HEK293 (cell line): ENCODE data around the gene EEF1AKMT3.

Experiments
- GFI1B ChIP-seq: fragments of 450-650 bp; formaldehyde crosslinking; IDR thresholded peaks from 2 replicates; pipeline ENCODE4 v1.5.1; 2016; ENCODE audit warnings: missing biosample characterization, missing genetic modification characterization
- GLIS1 ChIP-seq: fragments of 450-650 bp; formaldehyde crosslinking; IDR thresholded peaks from 2 replicates; pipeline ENCODE4 v1.5.1; 2016; ENCODE audit warnings: missing biosample characterization, missing genetic modification characterization
- HOXA7 ChIP-seq: sonication (generic); formaldehyde crosslinking; IDR thresholded peaks from 2 replicates; pipeline ENCODE4 v1.8.1; 2022; ENCODE audit warnings: missing genetic modification reagents, borderline replicate concordance
- INSM2 ChIP-seq: fragments of 450-650 bp; formaldehyde crosslinking; IDR thresholded peaks from 2 replicates; pipeline ENCODE4 v1.5.1; 2016; ENCODE audit warnings: missing biosample characterization, missing genetic modification characterization
- KLF1 ChIP-seq: fragments of 450-650 bp; formaldehyde crosslinking; IDR thresholded peaks from 2 replicates; pipeline ENCODE4 v1.5.1; 2016; ENCODE audit warnings: missing biosample characterization, missing genetic modification characterization
- KLF17 ChIP-seq: fragments of 450-650 bp; formaldehyde crosslinking; IDR thresholded peaks from 2 replicates; pipeline ENCODE4 v1.5.1; 2016; ENCODE audit warnings: missing biosample characterization, missing genetic modification characterization
- KLF7 ChIP-seq: fragments of 450-650 bp; formaldehyde crosslinking; IDR thresholded peaks from 2 replicates; pipeline ENCODE4 v1.5.1; 2016; ENCODE audit warnings: missing biosample characterization, missing genetic modification characterization, borderline replicate concordance
- SCRT1 ChIP-seq: fragments of 450-650 bp; formaldehyde crosslinking; IDR thresholded peaks from 2 replicates; pipeline ENCODE4 v1.5.1; 2016; ENCODE audit warnings: missing biosample characterization, missing genetic modification characterization, borderline replicate concordance
- SP7 ChIP-seq: fragments of 450-650 bp; formaldehyde crosslinking; IDR thresholded peaks from 2 replicates; pipeline ENCODE4 v1.5.1; 2016; ENCODE audit warnings: missing biosample characterization, missing genetic modification characterization
- ZBTB7A ChIP-seq: fragments of 450-650 bp; formaldehyde crosslinking; IDR thresholded peaks from 2 replicates; pipeline ENCODE4 v1.5.1; 2016; ENCODE audit warnings: low read depth, missing biosample characterization, missing genetic modification characterization
- ZBTB8A ChIP-seq: fragments of 450-650 bp; formaldehyde crosslinking; IDR thresholded peaks from 2 replicates; pipeline ENCODE4 v1.5.1; 2016; ENCODE audit warnings: missing biosample characterization, missing genetic modification characterization
- ZFHX2 ChIP-seq: fragments of 450-650 bp; formaldehyde crosslinking; conservative IDR thresholded peaks from 2 replicates; pipeline ENCODE4 v1.5.1; 2016; ENCODE audit warnings: missing biosample characterization, missing genetic modification characterization
- ZFP3 ChIP-seq: fragments of 450-650 bp; formaldehyde crosslinking; IDR thresholded peaks from 2 replicates; pipeline ENCODE4 v1.5.1; 2016; ENCODE audit warnings: low read depth, missing biosample characterization, missing genetic modification characterization
- ZFP37 ChIP-seq: fragments of 450-650 bp; formaldehyde crosslinking; IDR thresholded peaks from 2 replicates; pipeline ENCODE4 v1.5.1; 2016; ENCODE audit warnings: missing biosample characterization, missing genetic modification characterization
- ZNF114 ChIP-seq: fragments of 450-650 bp; formaldehyde crosslinking; IDR thresholded peaks from 2 replicates; pipeline ENCODE4 v1.5.0; 2017; ENCODE audit warnings: missing biosample characterization, missing genetic modification characterization
- ZNF121 ChIP-seq: fragments of 450-650 bp; formaldehyde crosslinking; IDR thresholded peaks from 2 replicates; pipeline ENCODE4 v1.5.1; 2016; ENCODE audit warnings: missing biosample characterization, missing genetic modification characterization
- ZNF155 ChIP-seq: fragments of 450-650 bp; formaldehyde crosslinking; IDR thresholded peaks from 2 replicates; pipeline ENCODE4 v1.5.1; 2016; ENCODE audit warnings: missing biosample characterization, missing genetic modification characterization
- ZNF16 ChIP-seq: fragments of 450-650 bp; formaldehyde crosslinking; IDR thresholded peaks from 2 replicates; pipeline ENCODE4 v1.5.1; 2016; ENCODE audit warnings: low read depth, missing biosample characterization, missing genetic modification characterization
- ZNF2 ChIP-seq: fragments of 450-650 bp; formaldehyde crosslinking; IDR thresholded peaks from 2 replicates; pipeline ENCODE4 v1.5.1; 2016; ENCODE audit warnings: missing biosample characterization, missing genetic modification characterization
- ZNF214 ChIP-seq: fragments of 450-650 bp; formaldehyde crosslinking; IDR thresholded peaks from 2 replicates; pipeline ENCODE4 v1.5.1; 2017; ENCODE audit warnings: missing biosample characterization, mild to moderate bottlenecking, missing genetic modification characterization, borderline replicate concordance
- ZNF239 ChIP-seq: fragments of 450-650 bp; formaldehyde crosslinking; IDR thresholded peaks from 2 replicates; pipeline ENCODE4 v1.5.1; 2016; ENCODE audit warnings: missing biosample characterization, missing genetic modification characterization
- ZNF311 ChIP-seq: fragments of 450-650 bp; formaldehyde crosslinking; IDR thresholded peaks from 2 replicates; pipeline ENCODE4 v1.5.1; 2017; ENCODE audit warnings: missing biosample characterization, missing genetic modification characterization, borderline replicate concordance
- ZNF354C ChIP-seq: fragments of 450-650 bp; formaldehyde crosslinking; IDR thresholded peaks from 2 replicates; pipeline ENCODE4 v1.5.1; 2016; ENCODE audit warnings: missing biosample characterization, missing genetic modification characterization, low read depth, borderline replicate concordance
- ZNF433 ChIP-seq: fragments of 450-650 bp; formaldehyde crosslinking; IDR thresholded peaks from 2 replicates; pipeline ENCODE4 v1.5.1; 2016; ENCODE audit warnings: missing biosample characterization, missing genetic modification characterization, low read depth
- ZNF521 ChIP-seq: fragments of 450-650 bp; formaldehyde crosslinking; IDR thresholded peaks from 2 replicates; pipeline ENCODE4 v1.5.1; 2017; ENCODE audit warnings: missing biosample characterization, mild to moderate bottlenecking, missing genetic modification characterization
- ZNF561 ChIP-seq: fragments of 450-650 bp; IDR thresholded peaks from 2 replicates; pipeline ENCODE4 v1.5.1; 2018; ENCODE audit warnings: missing biosample characterization, missing genetic modification characterization, borderline replicate concordance
- ZNF621 ChIP-seq: fragments of 450-650 bp; formaldehyde crosslinking; IDR thresholded peaks from 2 replicates; pipeline ENCODE4 v1.5.1; 2017; ENCODE audit warnings: missing biosample characterization, missing genetic modification characterization
- ZNF626 ChIP-seq: fragments of 450-650 bp; sonication (Bioruptor Pico); formaldehyde crosslinking; IDR thresholded peaks from 2 replicates; pipeline ENCODE4 v1.5.1; 2018; ENCODE audit warnings: missing biosample characterization, missing genetic modification characterization, inconsistent platforms
- ZNF658 ChIP-seq: fragments of 450-650 bp; formaldehyde crosslinking; IDR thresholded peaks from 2 replicates; pipeline ENCODE4; 2016; ENCODE audit warnings: missing biosample characterization, missing genetic modification characterization
- ZNF747 ChIP-seq: fragments of 450-650 bp; formaldehyde crosslinking; IDR thresholded peaks from 2 replicates; pipeline ENCODE4 v1.5.1; 2016; ENCODE audit warnings: missing biosample characterization, missing genetic modification characterization
- ZNF792 ChIP-seq: fragments of 450-650 bp; formaldehyde crosslinking; IDR thresholded peaks from 2 replicates; pipeline ENCODE4 v1.5.1; 2016; ENCODE audit warnings: missing biosample characterization, missing genetic modification characterization
- ZNF843 ChIP-seq: fragments of 450-650 bp; formaldehyde crosslinking; IDR thresholded peaks from 2 replicates; pipeline ENCODE4 v1.5.1; 2016; ENCODE audit warnings: missing biosample characterization, missing genetic modification characterization
- ZSCAN30 ChIP-seq: fragments of 450-650 bp; IDR thresholded peaks from 2 replicates; pipeline ENCODE4 v1.5.1; 2018; ENCODE audit warnings: missing biosample characterization, mild to moderate bottlenecking, missing genetic modification characterization, moderate library complexity
- TF ChIP-seq, protein P1 (sequence below): fragments of 450-650 bp; formaldehyde crosslinking; IDR thresholded peaks from 2 replicates; pipeline ENCODE4 v1.5.1; 2016; ENCODE audit warnings: missing biosample characterization, missing genetic modification characterization
- TF ChIP-seq, protein P2 (sequence below): fragments of 450-650 bp; formaldehyde crosslinking; IDR thresholded peaks from 2 replicates; pipeline ENCODE4 v1.5.1; 2016; ENCODE audit warnings: missing biosample characterization, missing genetic modification characterization
- TF ChIP-seq, protein P3 (sequence below): fragments of 450-650 bp; formaldehyde crosslinking; IDR thresholded peaks from 2 replicates; pipeline ENCODE4 v1.5.1; 2017; ENCODE audit warnings: missing biosample characterization, missing genetic modification characterization

The EEF1AKMT3 gene

DNA sequence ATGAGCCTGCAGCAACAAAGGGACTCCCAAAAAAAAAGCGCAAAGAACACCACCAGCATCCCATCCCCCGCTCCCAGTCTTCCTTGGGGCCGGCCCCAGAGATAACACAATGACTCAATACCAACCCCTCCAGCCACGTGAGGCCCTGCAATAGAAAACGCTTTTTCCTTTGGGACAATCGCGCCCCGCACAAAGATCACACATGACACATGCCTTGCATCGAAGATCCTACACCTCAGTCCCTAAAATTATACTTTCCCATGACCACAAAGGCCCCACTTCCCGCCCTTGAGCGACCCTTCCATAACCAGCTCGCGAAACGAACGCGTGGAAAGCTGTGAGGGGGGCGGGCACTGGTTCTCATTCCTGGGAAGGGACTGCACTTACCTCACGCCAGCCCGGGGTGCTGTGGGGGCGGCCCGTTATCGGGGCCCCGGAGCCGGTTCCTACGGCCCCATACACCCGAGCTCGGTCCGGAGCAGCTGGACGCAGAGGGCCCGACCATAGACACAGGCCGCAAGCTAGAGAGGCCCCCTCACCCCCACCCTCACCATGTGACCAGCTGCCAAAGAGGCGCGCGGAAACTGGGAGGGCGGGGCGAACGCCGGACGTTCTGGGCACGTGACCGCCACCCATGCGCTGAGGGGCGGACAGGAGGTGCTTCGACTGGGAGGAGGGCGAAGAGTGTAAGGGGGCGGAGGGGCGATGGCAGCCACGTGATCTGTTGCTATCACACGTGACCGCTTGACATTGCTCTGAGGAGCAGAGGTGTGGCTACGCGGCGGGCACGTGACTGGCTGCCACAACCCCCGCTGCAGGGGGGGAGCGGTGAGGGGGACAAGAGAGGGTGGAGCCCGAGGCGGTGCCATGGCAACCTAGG is 20.4 kb upstream of the EEF1AKMT3 start, which contains the start of gene CDK4 (continued):
- TF ChIP-seq, protein P1, sequence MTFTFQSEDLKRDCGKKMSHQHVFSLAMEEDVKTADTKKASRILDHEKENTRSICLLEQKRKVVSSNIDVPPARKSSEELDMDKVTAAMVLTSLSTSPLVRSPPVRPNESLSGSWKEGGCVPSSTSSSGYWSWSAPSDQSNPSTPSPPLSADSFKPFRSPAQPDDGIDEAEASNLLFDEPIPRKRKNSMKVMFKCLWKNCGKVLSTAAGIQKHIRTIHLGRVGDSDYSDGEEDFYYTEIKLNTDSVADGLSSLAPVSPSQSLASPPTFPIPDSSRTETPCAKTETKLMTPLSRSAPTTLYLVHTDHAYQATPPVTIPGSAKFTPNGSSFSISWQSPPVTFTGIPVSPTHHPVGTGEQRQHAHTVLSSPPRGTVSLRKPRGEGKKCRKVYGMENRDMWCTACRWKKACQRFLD = no peak
- TF ChIP-seq ZNF239 (tag by site-specific recombination) = no peak
- TF ChIP-seq ZNF843 = peak; percentile 74; the same call in 1 of the 2 replicates
- no peak for TF ChIP-seq ZNF626
- peak; percentile 66 for TF ChIP-seq ZBTB8A (tag by site-specific recombination)
- TF ChIP-seq ZNF121 (tag by site-specific recombination) = no peak
- TF ChIP-seq ZNF311 (tag by site-specific recombination) = no peak
- TF ChIP-seq SCRT1 (tag by site-specific recombination) = no peak
- no peak for TF ChIP-seq ZNF747 (tag by site-specific recombination)
- no peak for TF ChIP-seq ZNF114 (tag by site-specific recombination)
- no peak for TF ChIP-seq ZNF155 (tag by site-specific recombination)
- no peak; the same call in 1 of the 2 replicates for TF ChIP-seq INSM2 (tag by site-specific recombination)
- no peak for TF ChIP-seq ZNF354C (tag by site-specific recombination)
- TF ChIP-seq ZBTB7A (tag by site-specific recombination) = peak; percentile 91
- no peak for TF ChIP-seq ZNF214 (tag by site-specific recombination)
- no peak for TF ChIP-seq ZFP3
- peak; percentile 97 for TF ChIP-seq ZFHX2 (tag by site-specific recombination)
- peak; percentile 78 for TF ChIP-seq ZSCAN30 (tag by site-specific recombination)
- TF ChIP-seq KLF17 (tag by site-specific recombination) = peak; percentile 82
- no peak for TF ChIP-seq ZNF658 (tag by site-specific recombination)
- peak; percentile 98 for TF ChIP-seq KLF1 (tag by site-specific recombination)
- no peak for TF ChIP-seq ZNF433
- no peak for TF ChIP-seq ZNF792 (tag by site-specific recombination)
- TF ChIP-seq, protein P2, sequence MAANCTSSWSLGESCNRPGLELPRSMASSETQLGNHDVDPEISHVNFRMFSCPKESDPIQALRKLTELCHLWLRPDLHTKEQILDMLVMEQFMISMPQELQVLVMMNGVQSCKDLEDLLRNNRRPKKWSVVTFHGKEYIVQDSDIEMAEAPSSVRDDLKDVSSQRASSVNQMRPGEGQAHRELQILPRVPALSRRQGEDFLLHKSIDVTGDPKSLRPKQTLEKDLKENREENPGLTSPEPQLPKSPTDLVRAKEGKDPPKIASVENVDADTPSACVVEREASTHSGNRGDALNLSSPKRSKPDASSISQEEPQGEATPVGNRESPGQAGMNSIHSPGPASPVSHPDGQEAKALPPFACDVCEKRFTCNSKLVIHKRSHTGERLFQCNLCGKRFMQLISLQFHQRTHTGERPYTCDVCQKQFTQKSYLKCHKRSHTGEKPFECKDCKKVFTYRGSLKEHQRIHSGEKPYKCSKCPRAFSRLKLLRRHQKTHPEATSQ = no peak
- TF ChIP-seq GLIS1 (tag by site-specific recombination) = peak; percentile 99
- TF ChIP-seq ZNF561 = peak; percentile 93; the same call in 1 of the 2 replicates
- peak; percentile 89 for TF ChIP-seq SP7 (tag by site-specific recombination)
- TF ChIP-seq ZNF2 = peak; percentile 79
- no peak for TF ChIP-seq HOXA7 (CRISPR knock-in tag)
- TF ChIP-seq, protein P3, sequence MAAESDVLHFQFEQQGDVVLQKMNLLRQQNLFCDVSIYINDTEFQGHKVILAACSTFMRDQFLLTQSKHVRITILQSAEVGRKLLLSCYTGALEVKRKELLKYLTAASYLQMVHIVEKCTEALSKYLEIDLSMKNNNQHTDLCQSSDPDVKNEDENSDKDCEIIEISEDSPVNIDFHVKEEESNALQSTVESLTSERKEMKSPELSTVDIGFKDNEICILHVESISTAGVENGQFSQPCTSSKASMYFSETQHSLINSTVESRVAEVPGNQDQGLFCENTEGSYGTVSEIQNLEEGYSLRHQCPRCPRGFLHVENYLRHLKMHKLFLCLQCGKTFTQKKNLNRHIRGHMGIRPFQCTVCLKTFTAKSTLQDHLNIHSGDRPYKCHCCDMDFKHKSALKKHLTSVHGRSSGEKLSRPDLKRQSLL (tag by site-specific recombination) = 0 out of 2 replicates have a peak, but pooled peaks have one; percentile 26
- TF ChIP-seq GFI1B (tag by site-specific recombination) = no peak
- TF ChIP-seq ZNF521 = no peak
- TF ChIP-seq ZNF16 (tag by site-specific recombination) = no peak
- no peak for TF ChIP-seq ZNF621
- peak; percentile 92 for TF ChIP-seq KLF7 (tag by site-specific recombination)
- peak; percentile 90 for TF ChIP-seq ZFP37 (tag by site-specific recombination)
